Body of pancreas (tissue), 4 donors: Measurements from ENCODE around the gene CTIF. TPM values are rescaled to one million over a fixed set of nuclear protein-coding genes. Genes with fewer than 3 reads are reported as not detected.

Source experiments
- ATAC-seq: fragments of 150-250 bp; one replicate; pipeline ENCODE4 v1.9.1; 2016
- DNase-seq, 4 donors: peaks; one replicate each; pipeline ENCODE4 v3.0.0-alpha.2; 2019
- H3K27ac ChIP-seq, 4 donors: fragments of 200-600 bp; sonication (generic); 1 replicate in 3 of 4; 2 replicates in 1 of 4; pipeline versions ENCODE4 v1.5.1 to v1.6.1; 2016 to 2019; ENCODE audit warnings: mild to moderate bottlenecking in 1 of 4, mixed read lengths in 1 of 4, moderate library complexity in 1 of 4
- H3K27me3 ChIP-seq, 2 donors: fragments of 200-600 bp; sonication (generic); one replicate each; pipeline ENCODE4 v1.6.0; 2016; ENCODE audit warnings: mild to moderate bottlenecking in 1 of 2
- H3K36me3 ChIP-seq, 2 donors: fragments of 200-600 bp; sonication (generic); replicated peaks in 1 of 2; 2 replicates each; pipeline ENCODE4 v1.5.1; 2016; ENCODE audit warnings: low read depth in 2 of 2; ENCODE audit not compliant: insufficient read depth in 1 of 2
- H3K4me1 ChIP-seq: fragments of 200-600 bp; sonication (generic); one replicate; pipeline ENCODE4 v1.6.0; 2016
- H3K4me3 ChIP-seq, 2 donors: fragments of 200-600 bp; sonication (generic); 1 replicate in 1 of 2; 2 replicates in 1 of 2; pipeline ENCODE4 v1.5.1; 2016 to 2019
- H3K9me3 ChIP-seq, 3 donors: fragments of 200-600 bp; sonication (generic); 1 replicate in 2 of 3; 2 replicates in 1 of 3; pipeline ENCODE4 v1.5.1; 2016
- POLR2A ChIP-seq, 3 donors: fragments of 450-650 bp; IDR thresholded peaks; one replicate each; pipeline ENCODE4 v1.6.1; 2016; ENCODE audit warnings: antibody characterized with exemption in 3 of 3, mild to moderate bottlenecking in 2 of 3
- WGBS, 2 donors: methylation state at CpG; one replicate each; pipeline ENCODE4 v1.1.5; 2017; 5-methylcytosine and 5-hydroxymethylcytosine counted together
- intact Hi-C: fragments of 100-400 bp; cut with DNase I; formaldehyde crosslinking; loops from one replicate; pipeline ENCODE4 v1.15.1; 2023
- total RNA-seq, 2 donors: library from RNA; depleted of rRNA; stranded (reverse); fragments of >200 nt; gene quantifications; one replicate each; pipeline ENCODE4 v1.1.0, GENCODE V29; 2016
- TF ChIP-seq, protein P1 (sequence below), 7 experiments: fragments of 450-650 bp in 4 of 7; fragments of 200-600 bp in 3 of 7; sonication (generic) in 3 of 7; IDR thresholded peaks; one replicate each; pipeline ENCODE4 v1.5.1; 2016 to 2019; ENCODE audit warnings: antibody characterized with exemption in 7 of 7

The CTIF gene
- total RNA-seq, 2 donors from 2014 or later, result 18.7 to 24.4 TPM

GRCh38 chr18:48756511-48757226 is 217.8 kb downstream of the CTIF start:
- DNase-seq (no peak), ATAC-seq (no peak)
- H3K9me3 ChIP-seq, result no peaks in the 10 kb centered on the region
- H3K36me3 ChIP-seq, result no peaks in the 10 kb centered on the region
- no peak overlapping the region for H3K27ac ChIP-seq
- H3K4me1 ChIP-seq, result no peaks in the 10 kb centered on the region
- H3K27me3 ChIP-seq, result no peaks in the 10 kb centered on the region
- H3K4me3 ChIP-seq, result no peak overlapping the region
- intact Hi-C loops, result no loop called here
- TF ChIP-seq, protein P1, sequence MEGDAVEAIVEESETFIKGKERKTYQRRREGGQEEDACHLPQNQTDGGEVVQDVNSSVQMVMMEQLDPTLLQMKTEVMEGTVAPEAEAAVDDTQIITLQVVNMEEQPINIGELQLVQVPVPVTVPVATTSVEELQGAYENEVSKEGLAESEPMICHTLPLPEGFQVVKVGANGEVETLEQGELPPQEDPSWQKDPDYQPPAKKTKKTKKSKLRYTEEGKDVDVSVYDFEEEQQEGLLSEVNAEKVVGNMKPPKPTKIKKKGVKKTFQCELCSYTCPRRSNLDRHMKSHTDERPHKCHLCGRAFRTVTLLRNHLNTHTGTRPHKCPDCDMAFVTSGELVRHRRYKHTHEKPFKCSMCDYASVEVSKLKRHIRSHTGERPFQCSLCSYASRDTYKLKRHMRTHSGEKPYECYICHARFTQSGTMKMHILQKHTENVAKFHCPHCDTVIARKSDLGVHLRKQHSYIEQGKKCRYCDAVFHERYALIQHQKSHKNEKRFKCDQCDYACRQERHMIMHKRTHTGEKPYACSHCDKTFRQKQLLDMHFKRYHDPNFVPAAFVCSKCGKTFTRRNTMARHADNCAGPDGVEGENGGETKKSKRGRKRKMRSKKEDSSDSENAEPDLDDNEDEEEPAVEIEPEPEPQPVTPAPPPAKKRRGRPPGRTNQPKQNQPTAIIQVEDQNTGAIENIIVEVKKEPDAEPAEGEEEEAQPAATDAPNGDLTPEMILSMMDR (IDR thresholded peaks at IDR 0.05), result no peak
- TF ChIP-seq POLR2A (IDR thresholded peaks at IDR 0.05), result no peak
- 70 to 78% methylated on average over 4 of the region's 4 CpGs for whole genome bisulfite sequencing, 2 donors

DNA sequence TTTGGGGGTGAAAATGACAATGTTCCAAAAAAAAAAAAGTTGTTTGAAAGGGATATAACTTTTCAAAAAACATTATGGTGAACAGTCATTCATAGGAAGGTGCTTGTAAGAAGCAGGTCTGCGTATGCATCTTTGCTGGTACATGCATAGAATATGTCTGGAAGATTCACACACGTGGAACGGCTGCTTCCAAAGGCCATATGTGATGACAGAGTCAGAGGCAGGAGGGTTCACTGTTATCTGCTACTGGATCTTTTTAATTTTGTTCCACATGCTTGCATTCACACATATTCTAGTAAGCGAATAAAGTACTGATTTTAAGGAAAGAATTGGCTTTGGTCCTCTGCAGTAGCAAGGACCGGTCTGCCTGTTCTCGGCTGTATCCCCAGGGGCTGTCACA is 218.5 kb downstream of the CTIF start:
- H3K9me3 ChIP-seq, result no peaks in the 10 kb centered on the region
- H3K27ac ChIP-seq, result no peak overlapping the region
- peaks cover 0 to 4% of the 10 kb centered on the region in 2 donors for H3K36me3 ChIP-seq
- DNase-seq (no peak), ATAC-seq (no peak)
- WGBS, 2 donors, result 93 to 98% methylated on average over 6 of the region's 6 CpGs
- TF ChIP-seq, protein P1 (IDR thresholded peaks at IDR 0.05), result no peak
- no peak for TF ChIP-seq POLR2A (IDR thresholded peaks at IDR 0.05)
- H3K4me1 ChIP-seq, result no peaks in the 10 kb centered on the region
- intact Hi-C loops, result no loop called here
- H3K4me3 ChIP-seq, result no peak overlapping the region
- no peaks in the 10 kb centered on the region for H3K27me3 ChIP-seq

- Histone ChIP-seq H3K27me3 (no peaks in the 10 kb centered on the region), H3K36me3 (peaks cover 0 to 4% of the 10 kb centered on the region in 2 donors), H3K9me3 (no peaks in the 10 kb centered on the region), H3K27ac (no peak overlapping the region), H3K4me3 (no peak overlapping the region), H3K4me1 (no peaks in the 10 kb centered on the region)
- 95 to 98% methylated on average over 7 to 13 of the region's 13 CpGs for WGBS, 2 donors
- DNase-seq (no peak), ATAC-seq (no peak)
- TF ChIP-seq, protein P1 (IDR thresholded peaks at IDR 0.05), result no peak
- intact Hi-C loops, result no loop called here
Observed at GRCh38 chr18:48757906-48758305, 219.1 kb downstream of the CTIF start.

- 94 to 98% methylated on average over 19 of the region's 19 CpGs for WGBS, 2 donors
- Histone ChIP-seq H3K36me3 (peaks cover 0 to 4% of the 10 kb centered on the region in 2 donors), H3K27me3 (no peaks in the 10 kb centered on the region), H3K4me3 (no peak overlapping the region), H3K4me1 (no peaks in the 10 kb centered on the region), H3K9me3 (no peaks in the 10 kb centered on the region), H3K27ac (no peak overlapping the region)
- TF ChIP-seq POLR2A (IDR thresholded peaks at IDR 0.05), result no peak
- DNase-seq (no peak), ATAC-seq (no peak)
- intact Hi-C loops, result no loop called here
Observed at GRCh38 chr18:48761582-48761981, 222.8 kb downstream of the CTIF start.

GRCh38 chr18:48762022-48762421 is 223.2 kb downstream of the CTIF start:
- no peak for TF ChIP-seq POLR2A (IDR thresholded peaks at IDR 0.05)
- TF ChIP-seq, protein P1 (IDR thresholded peaks at IDR 0.05), result no peak
- Histone ChIP-seq H3K9me3 (no peaks in the 10 kb centered on the region), H3K4me1 (no peaks in the 10 kb centered on the region), H3K27me3 (no peaks in the 10 kb centered on the region), H3K27ac (no peak overlapping the region), H3K36me3 (peaks cover 0 to 4% of the 10 kb centered on the region in 2 donors), H3K4me3 (no peak overlapping the region)
- intact Hi-C loops, result no loop called here
- 88 to 94% methylated on average over 6 of the region's 6 CpGs for WGBS, 2 donors
- no peak for ATAC-seq
- DNase-seq, result no peak
